Inflammatory macrophage (primary cell): Measurements from ENCODE around the gene VDR.

Experiments
- DNase-seq, 2 donors: peaks; one replicate each; pipeline ENCODE4 v3.0.0-alpha.2; 2020 to 2022

Gene VDR

DNA sequence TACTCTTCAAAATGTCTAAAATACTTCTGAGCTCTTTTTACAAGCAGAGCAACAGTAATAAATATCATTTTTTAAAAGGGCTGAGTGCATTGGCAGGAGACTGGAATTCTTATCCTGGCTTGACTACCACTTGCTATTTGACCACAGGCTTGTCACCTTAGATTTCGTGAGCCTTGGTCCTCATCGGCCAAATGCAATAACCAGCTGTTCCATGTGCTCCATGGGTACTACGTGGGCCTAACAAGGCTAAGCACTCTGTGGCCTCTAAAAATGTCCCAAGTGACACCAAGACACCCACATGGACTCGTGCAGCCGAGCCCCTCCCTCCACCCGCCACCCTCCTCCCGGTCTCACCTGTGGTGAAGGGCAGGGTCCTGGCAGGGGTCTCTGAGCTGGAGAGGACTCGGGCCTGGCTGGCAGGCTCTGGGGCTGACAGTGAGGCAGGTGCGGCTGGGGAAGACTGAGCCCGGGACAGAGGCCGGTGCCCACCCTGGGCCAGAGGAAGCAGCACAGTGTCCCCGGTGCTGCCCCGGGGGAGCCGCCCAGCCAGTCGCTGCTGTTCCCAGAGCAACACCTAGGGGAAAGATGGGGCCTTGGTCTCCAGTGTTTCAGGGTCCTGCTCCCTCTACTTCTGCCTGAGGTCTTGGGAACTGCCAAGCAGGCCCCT lies 111.6 kb downstream of the VDR start:
- DNase-seq: no peak

DNA sequence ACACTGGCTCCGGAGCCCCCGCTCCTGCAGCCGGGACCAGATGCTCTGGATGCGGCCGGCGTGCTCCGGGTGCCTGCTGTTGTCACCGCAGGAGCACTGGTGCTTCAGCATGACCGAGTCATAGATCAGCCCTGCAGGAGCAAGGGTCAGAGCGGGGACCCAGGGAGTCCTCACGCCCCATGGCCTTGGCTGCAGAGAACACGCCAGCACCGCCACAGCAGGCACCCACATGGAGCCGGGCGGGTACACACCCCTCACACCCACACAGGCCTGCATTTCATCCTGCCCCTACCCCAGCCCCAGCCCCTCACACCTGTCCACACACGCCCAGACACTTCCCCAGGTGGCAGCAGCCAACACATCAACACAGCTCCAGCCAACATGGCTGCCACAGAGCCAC lies 112.9 kb downstream of the VDR start:
- no peak for DNase-seq
